Breast epithelium (tissue), 3 donors: Measurements from ENCODE around the gene ETFA.

ENCODE experiments used
- CTCF ChIP-seq, 3 donors: fragments of 450-650 bp; IDR thresholded peaks; one replicate each; pipeline ENCODE4 v1.5.1; 2016 to 2017; ENCODE audit warnings: antibody characterized with exemption in 3 of 3, mild to moderate bottlenecking in 3 of 3, moderate library complexity in 3 of 3
- POLR2AphosphoS5 ChIP-seq, 3 donors: sonication (generic); formaldehyde crosslinking; IDR thresholded peaks; one replicate each; pipeline ENCODE4 v1.6.1; 2017; ENCODE audit warnings: antibody characterized with exemption in 3 of 3

DNA sequence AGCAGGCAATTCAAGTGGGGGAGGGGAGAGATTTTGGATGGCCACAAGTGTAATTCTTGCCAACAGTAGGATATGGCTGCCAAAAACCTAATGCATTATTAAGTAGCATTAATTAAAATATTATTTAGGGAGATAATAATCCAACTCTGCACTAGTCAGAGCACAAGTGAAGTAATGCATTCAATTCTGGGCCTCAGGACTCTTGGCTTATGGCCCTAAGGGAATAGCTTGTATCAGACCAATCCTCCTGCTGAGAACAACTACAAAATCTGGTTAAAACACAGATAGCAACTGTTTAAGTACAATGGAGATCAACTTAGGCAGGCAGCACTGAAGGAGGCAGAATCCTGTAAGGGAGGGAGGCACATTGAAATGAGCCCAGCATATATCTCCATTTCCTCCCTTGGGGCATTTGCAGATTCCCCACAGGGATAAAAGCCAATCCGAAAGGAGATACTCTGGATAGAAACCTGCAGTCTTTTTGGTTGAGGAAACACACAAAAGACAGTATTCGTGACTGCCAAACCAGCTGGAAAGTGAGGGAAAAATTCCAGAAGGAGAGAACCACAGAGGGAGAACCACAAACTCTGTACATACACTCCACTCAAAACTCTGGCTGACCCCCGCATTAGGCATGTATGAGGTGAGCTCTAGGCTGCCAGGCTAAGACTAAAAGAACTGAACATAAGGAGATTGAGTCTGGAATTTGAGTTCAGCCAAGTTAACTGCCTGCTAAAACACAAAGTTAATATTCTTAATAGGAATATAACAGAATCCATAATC is 57.4 kb downstream of the ETFA start:
- TF ChIP-seq CTCF (IDR thresholded peaks at IDR 0.05) (no peak), POLR2AphosphoS5 (IDR thresholded peaks at IDR 0.05) (no peak)
